HG03378 (cell line): ENCODE measurements around the gene ZNF519.
A peak's percentile ranks its signal among the peaks of the same experiment; 100 is the strongest.
"Not testable (repeated sequence)": the region's sequence is repeated elsewhere in the genome, so short reads cannot be mapped to it uniquely, and the experiment has no call there.

Experiments used
- ATAC-seq: cut with Tn5 transposase; IDR thresholded peaks from one replicate; pipeline ENCODE4 v1.9.1; 2021; ENCODE audit warnings: mild to moderate bottlenecking, moderate library complexity; ENCODE audit not compliant: unreplicated experiment

ZNF519 gene

DNA sequence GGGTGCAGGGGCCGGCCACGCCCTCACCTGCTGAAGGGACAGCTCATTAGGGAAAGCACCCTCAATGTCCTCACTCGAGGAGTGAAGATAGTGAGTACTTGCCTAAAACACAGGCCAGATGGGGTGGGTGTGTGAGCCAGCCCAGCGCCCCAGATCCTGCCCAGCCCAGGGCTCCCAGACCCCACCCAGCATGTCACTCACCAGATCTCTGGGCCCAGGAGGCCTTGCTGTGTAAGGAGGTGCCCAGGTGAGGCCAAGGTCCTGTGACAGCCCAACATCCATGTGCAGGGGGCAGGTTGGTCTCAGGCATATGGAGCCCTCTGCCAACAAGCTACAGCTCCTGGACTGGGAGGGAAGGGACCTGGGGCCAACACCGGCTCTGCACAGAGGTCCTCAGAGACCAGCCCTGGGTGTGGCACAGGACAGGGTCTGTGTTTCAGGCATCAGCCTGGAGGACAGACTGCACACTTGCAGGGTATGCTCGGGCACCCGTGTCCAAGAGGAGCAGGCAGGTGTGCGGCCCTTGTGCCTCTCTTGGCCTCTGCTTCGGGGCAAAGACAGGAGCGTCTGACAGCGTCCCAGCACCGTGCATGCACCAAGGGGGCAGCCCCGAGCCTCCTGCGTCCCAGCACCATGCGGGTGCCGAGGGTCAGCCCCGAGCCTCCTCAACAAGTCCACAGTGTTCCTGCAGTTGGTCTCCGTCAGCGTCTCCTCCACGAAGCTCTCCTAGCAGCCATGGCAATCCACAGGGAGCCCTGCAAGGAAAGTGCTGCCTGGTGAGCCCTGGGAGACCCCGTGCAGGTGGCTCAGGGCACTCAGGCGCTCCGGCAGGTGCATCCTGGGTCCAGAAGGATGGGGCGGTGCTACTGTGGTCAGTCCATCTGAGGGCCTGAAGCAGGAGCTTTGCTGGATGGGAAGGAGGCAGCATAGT lies 16.0 kb upstream of the ZNF519 start:
- ATAC-seq = not testable (repeated sequence)

DNA sequence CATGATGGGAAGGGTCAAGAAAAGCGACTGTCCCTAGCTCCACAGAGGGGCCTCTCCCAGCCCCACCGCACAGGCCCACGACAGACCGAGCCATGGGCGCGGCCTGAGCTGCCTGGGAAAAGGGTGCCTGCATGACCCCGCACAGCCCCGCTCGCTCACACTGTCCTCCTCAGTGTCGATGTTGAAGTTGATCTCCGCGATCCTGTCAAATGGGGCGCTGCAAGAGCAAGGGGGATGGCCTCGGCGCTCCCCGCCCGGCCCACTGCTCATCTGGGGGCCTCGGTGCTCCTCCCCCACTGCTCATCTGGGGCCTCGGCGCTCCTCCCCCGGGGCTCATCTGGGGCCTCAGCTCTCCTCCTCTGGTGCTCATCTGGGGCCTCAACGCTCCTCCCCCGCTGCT lies 14.5 kb upstream of the ZNF519 start:
- not testable (repeated sequence) for ATAC-seq

DNA sequence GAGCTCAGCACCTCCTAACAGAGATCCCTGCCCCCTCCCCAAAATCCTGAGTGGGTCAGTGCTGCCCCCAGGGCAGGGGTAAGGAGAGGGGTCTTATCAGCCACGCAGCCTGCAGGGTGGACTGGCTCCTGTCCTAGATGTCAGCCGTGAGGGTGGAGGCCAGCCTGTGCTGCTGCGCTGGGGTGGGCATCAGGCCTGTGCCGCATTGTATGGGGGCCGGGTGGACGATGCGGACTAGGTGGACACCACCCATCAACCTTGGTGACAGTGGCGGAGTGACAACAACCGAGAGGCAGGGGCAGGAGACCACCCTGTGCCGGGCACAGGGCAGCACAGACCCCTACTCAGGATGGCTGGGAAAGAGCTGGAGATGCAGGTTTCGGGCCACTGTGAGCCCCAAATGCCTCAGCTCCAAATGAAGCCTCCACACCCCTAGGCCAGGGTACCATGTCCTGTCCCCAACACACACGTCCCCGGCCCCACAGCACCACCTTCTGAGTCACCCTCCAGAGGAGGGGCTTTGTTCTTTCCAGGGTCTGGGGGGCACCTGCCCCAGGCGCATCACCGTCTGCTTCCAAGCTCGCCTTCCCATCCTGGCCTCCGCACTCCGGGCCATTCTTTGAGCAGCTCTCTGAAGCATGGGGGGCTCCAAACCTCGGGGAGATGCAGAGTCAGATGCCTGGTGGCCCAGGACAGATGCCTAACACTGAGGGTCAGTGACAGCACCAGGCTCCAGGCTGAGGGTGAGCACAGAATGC lies 13.5 kb upstream of the ZNF519 start:
- not testable (repeated sequence) for ATAC-seq

DNA sequence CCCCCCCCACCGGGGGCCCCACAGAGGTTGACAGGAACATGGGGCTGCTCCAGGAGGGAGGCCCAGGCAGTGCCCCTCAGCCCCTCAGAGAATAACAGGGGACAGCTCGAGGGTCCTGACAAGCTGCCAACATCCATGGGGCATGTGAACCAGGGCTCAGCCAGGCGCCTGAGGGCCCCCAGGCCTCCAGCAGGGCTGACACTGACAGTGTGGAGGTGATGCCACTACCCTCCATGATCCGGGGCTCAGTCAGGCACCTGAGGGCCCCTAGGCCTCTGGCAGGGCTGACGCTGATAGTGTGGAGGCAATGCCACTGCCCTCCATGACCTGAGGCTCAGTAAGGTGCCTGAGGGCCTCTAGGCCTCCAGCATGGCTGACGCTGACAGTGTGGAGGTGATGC lies 12.8 kb upstream of the ZNF519 start:
- not testable (repeated sequence) for ATAC-seq

DNA sequence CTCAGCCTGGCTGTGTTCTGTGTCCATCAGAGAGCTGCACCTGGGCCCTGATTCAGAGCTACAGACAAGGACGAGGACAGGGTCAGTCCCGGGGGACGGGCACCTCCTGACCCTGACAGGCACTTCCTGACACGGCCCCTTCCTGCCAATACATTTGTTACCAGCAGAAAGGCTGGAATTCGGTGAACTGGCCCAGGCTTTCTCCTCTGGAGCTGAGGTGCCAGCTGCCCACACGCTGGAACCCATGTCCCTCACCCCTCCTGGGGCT lies 12.3 kb upstream of the ZNF519 start:
- no peak for ATAC-seq

DNA sequence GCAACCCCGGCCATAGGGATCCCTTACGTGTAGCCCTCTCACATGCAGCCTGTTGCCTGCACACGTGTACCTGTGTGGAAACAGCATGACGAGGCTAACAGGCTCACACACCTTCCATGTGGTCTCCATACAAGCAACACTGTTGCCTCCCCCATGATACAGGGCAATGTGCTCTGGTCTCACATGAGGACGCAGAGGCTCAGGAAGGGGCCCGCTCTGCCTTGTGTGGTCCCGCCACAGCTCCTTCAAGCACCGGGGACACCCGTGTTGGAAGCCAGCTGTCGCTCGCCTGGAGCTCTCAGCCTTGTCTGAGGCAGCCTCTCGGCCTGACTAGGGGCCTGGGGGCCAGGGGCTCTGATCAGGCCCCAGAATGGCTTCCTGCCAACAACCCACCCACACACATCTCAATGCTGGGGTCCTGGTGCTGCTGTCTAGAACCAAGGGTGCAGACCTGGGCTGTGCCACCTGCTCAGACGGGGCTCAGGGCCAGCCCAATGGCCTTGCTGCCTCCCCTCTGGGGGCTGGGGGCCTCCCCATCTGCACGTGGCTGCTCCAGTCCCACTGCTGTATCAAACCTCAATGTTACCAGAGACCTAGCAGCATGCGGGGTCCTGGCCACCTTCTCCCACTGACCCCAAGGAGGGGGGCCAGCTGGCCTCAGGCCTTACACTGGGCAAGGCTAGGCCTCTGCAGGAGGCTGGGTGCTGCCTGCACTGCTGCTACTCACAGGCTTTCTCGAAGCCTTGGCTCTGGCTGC lies 11.8 kb upstream of the ZNF519 start:
- ATAC-seq = not testable (repeated sequence)

DNA sequence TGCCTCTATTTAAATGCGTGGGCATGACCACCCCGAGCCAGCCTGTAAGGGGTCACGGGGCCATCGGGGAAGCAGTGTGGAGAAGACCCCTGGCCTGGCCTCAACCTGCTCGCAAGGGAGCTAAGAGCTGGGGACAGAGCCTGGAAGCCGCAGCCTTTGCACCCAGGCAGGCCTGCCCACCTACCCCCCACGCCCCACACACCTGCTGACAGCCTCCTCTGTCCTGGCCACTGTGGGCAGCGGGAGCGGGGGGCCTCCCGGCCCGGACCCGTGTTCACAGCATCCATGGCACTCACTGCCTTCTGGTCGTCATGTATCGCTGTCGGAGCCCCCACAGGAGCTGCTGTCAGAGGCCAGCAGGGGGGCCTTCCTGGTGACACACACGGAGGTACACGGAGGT lies 11.2 kb upstream of the ZNF519 start:
- not testable (repeated sequence) for ATAC-seq

DNA sequence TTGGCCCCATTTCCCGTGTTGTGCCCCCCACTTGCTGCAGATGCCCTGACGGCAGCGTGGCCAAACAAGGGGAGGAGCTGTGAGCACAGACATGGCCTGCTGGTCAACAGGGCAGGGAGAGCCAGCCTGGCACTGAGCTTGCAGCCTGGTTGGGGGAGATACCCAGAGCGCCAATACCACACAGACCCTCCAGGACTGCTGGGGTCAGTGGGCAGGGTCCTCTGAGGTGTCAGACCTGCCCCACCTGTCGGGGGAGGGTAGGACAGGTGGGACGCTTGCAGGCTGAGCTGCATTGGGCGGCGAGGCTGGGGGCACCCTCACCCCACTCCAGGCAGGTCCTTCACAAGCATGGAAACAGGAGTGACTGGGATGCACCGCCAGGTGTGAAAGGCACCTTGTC lies 9.9 kb upstream of the ZNF519 start:
- not testable (repeated sequence) for ATAC-seq

DNA sequence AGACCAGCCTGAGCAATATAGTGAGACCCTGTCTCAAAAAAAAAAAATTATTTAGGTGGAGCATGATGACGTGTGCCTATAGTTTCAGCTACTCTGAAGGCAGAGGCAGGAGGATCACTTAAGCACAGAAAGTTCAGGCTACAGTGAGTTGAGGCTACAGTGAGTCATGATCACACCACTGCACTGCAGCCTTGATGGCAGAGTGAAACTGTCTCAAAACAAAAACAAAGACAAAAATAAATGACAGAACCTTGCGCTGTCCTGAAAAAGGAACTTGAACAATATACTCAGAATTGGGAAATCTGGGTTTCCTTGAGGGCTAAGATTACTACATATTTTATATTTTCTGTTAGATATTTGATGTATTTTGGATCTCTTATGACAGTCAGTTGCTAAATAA lies 7.3 kb upstream of the ZNF519 start:
- ATAC-seq = not testable (repeated sequence)

DNA sequence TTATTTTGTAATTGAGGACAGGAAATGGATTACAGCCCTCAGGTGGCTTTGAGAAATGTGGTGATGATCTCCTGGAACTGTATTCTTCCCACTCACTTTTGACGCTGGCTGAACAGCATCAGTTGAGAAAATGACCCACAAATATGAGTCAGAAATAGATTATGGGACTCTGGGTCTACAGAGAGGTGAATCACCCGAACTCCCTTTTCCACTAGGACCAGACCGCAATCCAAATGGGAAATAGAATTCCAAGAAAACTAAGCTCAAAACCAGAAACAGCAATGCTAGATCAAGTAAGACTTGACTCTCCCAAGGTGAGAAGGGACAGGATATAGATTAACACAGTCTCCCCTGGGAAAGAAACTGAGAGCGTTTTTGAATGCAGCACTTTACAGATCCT lies 5.7 kb upstream of the ZNF519 start:
- not testable (repeated sequence) for ATAC-seq

DNA sequence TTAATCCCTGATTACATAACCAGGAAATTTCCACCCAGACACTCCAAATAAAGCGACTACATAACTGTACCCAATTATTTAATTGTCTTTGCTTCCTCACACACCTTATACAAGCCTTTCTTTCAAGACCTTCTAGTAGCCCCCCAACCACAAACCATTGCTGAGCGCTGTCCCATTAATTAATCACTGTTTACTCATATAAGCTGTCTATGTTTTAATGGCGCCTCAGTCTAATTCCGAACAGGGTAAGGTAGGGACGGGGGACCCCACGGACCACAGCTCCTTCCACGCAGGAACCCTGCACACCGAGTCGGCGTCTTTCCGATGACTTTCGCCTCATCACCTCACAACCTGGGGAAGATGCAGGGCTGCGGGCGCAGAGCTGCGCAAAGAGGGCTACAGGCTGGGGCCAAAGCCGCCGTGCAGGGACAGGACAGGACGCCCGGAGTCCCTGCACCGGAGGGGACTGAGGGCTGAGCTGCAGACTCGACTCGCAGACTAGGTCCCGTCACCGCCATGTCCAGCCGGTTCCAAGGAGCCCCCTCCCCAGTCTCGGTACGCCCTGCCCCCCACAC lies 452 bp downstream of the ZNF519 start:
- ATAC-seq = peak; percentile 4

DNA sequence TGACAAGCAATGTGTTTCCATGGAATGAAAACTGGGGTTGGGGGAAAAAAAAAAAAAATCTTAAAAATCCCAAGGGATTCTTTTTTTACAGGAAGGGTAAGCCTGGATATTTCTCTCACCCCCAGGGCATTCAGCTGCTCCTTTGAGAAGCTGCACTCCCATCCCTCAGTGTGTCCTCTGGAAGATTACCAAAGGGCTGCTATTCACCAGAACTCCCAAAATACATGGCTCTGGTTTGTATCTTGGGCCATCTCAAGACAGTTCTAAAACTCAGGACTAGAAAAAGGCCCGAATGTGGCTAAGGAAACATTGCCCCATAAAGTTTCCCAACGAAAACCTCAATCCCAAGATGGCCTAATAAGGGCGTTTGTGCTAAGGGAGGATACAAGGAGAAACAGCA lies 1.4 kb downstream of the ZNF519 start:
- not testable (repeated sequence) for ATAC-seq

DNA sequence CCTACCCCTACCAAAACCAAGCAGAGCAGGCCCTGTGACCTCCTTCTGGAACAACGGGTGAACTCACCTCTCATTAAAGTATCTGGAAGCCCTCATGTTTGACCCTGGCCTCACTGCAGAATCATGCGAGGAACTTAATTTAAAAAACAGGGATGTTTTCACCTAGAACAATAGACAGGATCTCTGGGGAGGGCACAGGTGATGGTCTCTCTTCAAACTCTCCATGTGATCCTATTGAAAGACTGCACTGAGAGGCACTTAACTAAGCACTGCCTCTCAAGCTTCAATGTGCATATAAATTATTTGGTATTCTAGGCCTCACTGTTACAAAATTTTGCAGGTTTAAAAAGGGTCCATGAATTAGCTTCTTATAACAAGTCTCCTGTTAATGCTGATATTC lies 7.5 kb downstream of the ZNF519 start:
- ATAC-seq = no peak

DNA sequence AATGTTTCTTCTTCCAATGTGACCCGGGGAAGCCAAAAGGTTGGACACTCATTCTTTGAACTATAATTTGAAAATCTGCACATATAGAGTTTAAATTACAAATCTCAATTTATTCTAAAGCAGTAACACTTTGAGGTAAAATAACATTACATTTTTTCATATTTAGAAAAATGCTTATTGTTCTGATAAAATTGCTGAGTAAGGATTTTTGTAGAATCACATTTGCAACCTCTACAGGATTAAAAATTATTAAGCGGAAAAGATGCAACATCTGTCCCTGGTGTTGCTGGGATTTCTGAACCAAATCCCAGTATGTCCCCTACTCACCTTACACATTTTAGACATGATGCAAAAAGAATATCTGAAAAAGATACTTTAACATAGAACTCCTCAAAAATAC lies 10.1 kb downstream of the ZNF519 start:
- no peak for ATAC-seq

DNA sequence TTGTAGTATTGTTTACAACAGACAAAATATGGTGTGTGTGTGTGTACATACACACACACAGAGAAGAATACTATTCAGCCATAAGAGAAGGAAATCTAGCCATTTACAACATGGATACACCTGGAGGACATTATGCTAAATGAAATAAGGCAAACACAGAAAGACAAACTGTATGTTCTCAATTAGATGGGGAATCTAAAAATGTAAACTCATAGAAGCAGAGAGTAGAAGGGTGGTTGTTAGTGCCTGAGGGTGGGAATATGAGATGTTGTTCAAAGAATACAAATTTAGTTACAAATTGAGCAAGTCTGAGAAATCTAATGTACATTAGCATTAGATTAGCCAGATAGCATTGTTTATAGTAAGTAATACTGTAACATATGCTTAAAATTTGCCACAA lies 11.3 kb downstream of the ZNF519 start:
- no peak for ATAC-seq

DNA sequence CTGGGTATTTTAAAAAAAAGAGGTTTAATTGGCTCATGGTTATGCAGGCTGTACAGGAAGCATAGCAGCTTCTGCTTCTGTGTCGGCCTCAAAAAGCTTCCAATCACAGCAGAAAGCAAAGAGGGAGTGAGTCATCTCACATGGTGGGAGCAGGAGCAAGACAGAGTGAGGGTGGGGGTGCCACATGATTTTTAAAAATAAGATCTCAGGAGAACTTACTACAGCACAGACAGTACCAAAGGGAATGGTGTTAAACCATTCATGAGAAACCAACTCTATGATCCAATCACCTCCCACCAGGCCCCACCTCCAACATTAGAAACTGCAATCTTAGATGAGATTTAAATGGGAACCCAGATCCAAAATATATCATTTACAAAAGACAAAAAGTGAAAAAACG lies 14.6 kb downstream of the ZNF519 start:
- no peak for ATAC-seq

DNA sequence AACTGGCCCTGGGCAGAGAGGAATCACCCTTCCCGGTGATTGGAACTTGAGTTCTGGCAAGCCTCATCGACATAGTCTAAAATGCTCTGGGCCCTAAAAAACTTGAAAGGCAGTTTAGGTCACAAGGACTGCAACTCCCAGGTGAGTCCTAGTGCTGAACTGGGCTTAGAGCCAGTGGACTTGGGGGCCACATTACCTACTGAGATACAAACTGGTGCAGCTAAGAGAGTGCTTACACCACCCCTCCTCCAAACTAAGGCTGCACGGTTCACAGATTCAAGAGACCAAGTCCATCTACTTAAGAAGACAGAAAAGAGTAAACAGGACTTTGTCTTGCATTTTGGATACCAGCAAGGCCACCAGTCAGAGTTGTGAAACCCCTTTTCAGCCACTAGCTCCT lies 25.3 kb downstream of the ZNF519 start:
- ATAC-seq = no peak

DNA sequence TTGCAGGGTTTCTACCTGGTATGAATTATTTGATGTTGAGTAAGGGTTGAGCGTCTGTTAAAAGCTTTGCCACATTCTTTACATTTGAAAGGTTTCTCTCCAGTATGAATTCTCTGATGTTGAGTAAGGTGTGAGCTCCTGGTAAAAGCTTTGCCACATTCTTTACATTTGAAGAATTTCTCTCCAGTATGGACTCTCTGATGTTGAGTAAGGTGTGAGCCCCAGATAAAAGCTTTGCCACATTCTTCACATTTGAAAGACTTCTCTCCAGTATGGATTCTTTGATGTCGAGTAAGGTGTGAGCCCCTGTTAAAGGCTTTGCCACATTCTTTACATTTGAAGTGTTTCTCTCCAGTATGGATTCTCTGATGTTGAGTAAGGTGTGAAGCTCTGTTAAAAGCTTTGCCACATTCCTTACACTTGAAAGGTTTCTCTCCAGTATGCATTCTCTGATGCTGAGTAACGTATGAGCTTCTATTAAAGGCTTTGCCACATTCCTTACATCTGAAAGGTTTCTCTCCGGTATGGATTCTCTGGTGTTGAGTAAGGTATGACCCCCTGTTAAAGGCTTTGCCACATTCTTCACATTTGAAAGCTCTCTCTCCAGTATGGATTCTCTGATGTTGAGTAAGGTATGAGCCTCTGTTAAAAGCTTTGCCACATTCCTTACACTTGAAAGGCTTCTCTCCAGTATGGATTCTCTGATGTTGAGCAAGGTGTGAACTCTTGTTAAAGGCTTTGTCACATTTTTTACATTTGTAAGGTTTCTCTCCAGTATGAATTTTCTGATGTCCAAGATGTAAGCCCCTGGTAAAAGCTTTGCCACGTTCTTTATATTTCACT lies 27.1 kb downstream of the ZNF519 start:
- ATAC-seq = no peak

DNA sequence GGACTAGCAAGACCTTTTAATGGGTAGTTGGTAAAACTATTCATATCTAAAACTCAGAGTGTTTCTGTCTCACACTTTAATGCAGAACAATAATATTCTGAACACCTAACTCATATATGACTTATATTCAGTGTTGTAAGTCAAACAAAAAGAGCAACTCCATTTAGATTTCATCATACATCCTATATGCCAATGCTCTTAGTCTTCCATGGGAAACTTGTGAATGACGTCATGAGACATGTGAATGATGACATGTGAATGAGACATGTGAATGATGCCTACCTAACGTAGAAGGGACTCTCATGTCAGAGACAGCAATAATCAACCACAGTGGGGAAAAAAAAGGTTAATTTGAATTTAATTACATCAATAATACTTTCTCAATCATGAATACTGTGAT lies 28.0 kb downstream of the ZNF519 start:
- no peak for ATAC-seq
